ENCODE results near the gene MGMT.

Gene MGMT

DNA sequence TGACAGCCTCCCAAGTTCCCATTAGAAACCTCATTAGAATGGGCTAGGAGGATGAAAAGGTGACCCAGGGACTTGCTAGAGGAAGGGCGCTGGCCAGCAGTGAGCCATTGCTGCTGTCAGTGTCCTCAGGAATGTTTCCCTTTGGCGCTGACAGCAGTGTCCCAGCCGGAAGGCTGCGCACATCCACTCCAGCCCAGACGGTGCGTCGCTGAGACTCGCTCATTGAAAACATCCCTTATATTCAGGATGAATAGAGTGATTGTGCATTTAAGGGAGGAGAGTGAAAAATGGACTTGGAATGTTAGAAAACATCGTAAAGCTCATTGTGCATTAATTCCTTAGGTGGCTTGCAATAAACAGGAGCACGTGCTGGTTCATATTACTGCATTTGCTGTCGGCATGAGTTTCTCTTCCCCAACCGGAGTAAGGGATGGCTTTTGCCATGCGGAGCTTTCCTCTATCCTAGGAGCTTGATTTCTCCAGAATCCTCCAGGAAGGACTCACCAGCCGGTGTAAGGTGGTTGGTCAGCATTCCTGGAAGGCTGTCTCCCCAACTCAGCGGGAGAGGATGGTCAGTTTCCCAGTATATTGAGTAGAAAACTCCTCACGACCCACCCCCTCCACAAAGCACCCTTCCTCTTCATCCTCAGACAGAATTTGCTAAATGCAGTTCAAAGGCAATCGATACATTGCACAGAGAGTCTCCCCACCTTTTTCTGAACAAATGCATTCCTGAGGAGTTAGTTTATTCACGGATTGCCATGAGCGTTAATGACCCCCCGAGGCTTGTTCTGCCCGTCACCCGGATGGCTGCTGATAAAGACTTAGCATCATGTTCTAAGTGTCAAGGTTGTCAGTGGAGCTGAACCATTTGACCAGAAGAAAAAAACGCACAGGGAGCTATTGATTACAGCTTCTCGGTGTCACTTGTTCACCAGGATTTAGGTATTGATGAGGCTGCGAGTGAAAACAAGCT lies 295.2 kb downstream of the MGMT start:
- DNase-seq = peak in 1 of 10 donors; percentile 26
- intact Hi-C loops (cut with DNase I) = no loop called here

GRCh38 chr10:129764011-129764900 lies 297.2 kb downstream of the MGMT start:
- intact Hi-C loops (cut with DNase I) = no loop called here
- DNase-seq = peak in 1 of 10 donors; percentile 74

DNA sequence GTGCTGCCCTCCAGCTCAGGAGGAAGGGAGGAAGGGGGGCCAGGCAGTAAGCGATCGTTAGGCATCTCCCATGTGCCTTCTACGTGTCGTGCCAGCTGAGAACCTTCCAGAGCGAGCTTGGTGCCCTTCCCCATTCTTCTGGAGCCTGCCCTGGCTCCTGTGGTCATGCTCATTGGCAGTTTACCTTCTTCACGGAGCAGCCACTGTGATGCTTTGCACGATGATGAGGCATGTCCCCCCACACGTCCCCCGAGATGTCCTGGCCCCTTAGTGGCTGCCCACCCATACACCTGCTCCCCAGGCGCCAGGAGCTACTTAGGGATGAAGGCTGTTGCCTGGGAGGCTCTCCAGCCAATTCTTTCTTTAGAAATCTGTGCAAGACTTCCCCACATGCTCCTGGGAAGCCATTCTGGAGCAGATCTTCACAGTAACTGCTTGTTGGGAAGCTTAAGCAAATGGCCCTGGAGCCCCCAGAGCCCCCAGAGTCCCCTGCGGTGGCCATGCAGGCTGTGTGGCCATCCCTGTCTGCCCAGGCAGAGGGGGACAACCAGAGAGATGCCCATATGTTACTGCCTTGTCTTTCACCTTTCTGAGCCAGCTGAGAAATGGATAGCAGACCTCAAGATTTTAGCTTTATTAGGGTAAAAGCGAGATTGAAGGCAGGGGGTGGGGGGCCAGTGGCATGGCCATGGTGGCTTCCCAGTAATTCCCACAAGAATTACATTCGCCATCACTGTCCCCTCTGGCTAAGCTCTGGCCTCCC lies 298.0 kb downstream of the MGMT start:
- peak in 1 of 10 donors; percentile 59 for DNase-seq
- intact Hi-C loops (cut with DNase I) = no loop called here

- intact Hi-C loops (cut with DNase I) = no loop called here
These were observed 298.9 kb downstream of the MGMT start for GRCh38 chr10:129765664-129766550.

DNA sequence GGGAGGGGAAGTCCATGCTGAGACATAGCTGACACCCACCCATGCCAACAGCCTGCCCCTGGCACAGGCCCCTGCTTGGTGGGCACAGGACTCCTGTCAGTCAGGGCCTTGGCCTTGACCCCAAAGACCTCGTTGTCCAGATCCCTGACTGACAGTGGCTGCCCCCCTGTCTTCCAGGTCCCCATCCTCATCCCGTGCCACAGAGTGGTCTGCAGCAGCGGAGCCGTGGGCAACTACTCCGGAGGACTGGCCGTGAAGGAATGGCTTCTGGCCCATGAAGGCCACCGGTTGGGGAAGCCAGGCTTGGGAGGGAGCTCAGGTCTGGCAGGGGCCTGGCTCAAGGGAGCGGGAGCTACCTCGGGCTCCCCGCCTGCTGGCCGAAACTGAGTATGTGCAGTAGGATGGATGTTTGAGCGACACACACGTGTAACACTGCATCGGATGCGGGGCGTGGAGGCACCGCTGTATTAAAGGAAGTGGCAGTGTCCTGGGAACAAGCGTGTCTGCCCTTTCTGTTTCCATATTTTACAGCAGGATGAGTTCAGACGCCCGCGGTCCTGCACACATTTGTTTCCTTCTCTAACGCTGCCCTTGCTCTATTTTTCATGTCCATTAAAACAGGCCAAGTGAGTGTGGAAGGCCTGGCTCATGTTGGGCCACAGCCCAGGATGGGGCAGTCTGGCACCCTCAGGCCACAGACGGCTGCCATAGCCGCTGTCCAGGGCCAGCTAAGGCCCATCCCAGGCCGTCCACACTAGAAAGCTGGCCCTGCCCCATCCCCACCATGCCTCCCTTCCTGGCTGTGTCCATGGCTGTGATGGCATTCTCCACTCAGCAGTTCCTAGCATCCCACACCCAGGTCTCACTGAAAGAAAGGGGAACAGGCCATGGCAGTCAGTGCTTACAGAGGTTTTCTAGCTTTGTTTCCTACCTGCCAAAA lies 299.8 kb downstream of the MGMT start:
- intact Hi-C loops (cut with DNase I) = no loop called here
- DNase-seq = peak in 2 of 10 donors; percentile 51 to 70

More at GRCh38 chr10:129765664-129766550, 298.9 kb downstream of the MGMT start:
- DNase-seq = peak in 3 of 10 donors; percentile 38 to 66 (median 52)

DNA sequence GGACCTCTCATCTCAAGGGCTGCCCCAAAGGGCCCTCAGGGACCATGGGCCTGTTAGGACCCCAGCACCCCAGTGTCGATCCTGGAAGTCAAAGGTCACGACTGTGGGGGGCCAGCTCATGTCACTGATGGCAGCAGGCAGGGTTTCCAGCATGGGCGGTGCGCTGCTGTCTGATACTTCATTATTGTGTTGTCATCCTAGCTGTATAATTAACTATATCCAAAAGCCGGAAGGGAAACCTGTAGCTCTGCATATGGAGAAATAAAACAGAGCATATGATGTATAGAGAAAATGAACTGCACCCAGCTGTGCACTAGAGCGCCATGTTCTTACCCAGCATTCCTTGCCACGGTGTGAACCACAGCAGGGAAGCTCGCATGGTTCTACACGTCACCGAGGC lies 300.7 kb downstream of the MGMT start:
- DNase-seq = peak in 1 of 10 donors; percentile 49
- intact Hi-C loops (cut with DNase I) = no loop called here

DNA sequence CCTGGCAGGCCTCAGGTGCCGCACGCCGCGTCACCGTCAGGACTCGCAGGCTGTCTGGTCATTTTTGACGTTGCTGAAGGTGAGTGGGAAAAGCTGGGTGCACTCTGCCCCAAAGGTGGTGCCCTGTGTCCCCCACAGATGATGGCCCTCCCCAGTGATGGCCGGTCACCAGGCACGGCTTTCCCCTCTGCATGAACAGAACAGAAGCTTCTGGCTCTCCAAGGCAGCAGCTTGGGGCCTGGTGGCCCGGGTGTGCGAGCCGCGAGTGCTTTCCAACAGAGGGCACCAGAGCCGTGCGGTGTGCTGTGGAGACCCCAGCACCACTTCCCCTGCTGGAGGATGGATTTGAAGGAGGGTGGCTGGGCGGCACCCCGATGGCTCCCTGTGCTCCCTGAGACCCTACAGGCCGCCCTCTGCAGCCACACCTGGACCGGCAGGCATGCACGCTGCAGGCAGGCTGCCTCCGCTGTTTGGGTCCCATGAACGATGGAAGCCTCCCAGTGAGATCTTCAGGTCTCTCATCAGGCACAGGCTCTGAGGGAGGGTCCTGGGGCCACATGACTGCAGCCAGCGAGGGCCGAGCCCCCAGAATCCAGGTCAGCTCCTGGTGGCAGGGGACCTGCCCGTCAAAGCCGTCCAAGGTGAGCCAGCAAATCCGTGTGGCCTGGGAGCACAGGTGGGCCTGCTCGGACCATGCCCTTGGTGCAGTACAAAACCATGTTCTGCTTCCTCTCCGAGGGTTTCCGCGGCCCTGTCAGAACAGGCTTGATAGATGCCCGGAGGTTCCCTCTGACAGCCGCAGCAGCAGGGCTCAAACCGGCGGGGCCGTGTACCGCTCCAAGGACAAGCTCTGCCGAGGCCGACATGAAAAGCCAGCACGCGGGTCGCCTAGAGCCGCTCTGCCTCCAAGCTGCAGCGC lies 301.7 kb downstream of the MGMT start:
- intact Hi-C loops (cut with DNase I) = no loop called here
- peak in 2 of 10 donors; percentile 66 to 83 for DNase-seq

- peak in 2 of 10 donors; percentile 27 to 64 for DNase-seq
- intact Hi-C loops (cut with DNase I) = no loop called here
These were observed 302.5 kb downstream of the MGMT start for GRCh38 chr10:129769381-129770116.

DNA sequence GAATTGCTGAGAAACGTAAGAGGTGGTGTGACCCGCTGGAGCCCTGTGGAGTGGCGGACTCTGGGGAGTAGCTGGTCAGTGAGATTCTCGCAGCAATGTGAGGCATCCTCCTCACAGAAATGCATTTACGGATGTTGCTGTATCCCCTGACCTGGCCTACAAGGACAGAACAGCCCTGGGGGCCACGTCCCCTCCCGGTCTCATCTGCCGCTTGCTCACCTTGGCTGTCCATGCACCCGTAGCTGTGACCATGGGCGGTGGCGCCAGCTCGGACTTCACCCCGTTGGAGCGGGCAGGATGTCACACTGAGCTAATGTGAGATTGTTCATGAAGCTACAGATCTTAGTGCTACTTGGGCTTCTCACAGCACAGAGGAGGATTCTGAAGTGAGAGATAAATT lies 303.2 kb downstream of the MGMT start:
- intact Hi-C loops (cut with DNase I) = no loop called here
- peak in 1 of 10 donors; percentile 69 for DNase-seq

- peak in 1 of 10 donors; percentile 22 for DNase-seq
- intact Hi-C loops (cut with DNase I) = no loop called here
These were observed 304.0 kb downstream of the MGMT start for GRCh38 chr10:129771024-129771423.

GRCh38 chr10:129771576-129771975 lies 304.5 kb downstream of the MGMT start:
- DNase-seq = peak in 1 of 10 donors; percentile 36
- intact Hi-C loops (cut with DNase I) = no loop called here

GRCh38 chr10:129771991-129772431 lies 305.0 kb downstream of the MGMT start:
- DNase-seq = peak in 1 of 10 donors; percentile 66
- intact Hi-C loops (cut with DNase I) = no loop called here

DNA sequence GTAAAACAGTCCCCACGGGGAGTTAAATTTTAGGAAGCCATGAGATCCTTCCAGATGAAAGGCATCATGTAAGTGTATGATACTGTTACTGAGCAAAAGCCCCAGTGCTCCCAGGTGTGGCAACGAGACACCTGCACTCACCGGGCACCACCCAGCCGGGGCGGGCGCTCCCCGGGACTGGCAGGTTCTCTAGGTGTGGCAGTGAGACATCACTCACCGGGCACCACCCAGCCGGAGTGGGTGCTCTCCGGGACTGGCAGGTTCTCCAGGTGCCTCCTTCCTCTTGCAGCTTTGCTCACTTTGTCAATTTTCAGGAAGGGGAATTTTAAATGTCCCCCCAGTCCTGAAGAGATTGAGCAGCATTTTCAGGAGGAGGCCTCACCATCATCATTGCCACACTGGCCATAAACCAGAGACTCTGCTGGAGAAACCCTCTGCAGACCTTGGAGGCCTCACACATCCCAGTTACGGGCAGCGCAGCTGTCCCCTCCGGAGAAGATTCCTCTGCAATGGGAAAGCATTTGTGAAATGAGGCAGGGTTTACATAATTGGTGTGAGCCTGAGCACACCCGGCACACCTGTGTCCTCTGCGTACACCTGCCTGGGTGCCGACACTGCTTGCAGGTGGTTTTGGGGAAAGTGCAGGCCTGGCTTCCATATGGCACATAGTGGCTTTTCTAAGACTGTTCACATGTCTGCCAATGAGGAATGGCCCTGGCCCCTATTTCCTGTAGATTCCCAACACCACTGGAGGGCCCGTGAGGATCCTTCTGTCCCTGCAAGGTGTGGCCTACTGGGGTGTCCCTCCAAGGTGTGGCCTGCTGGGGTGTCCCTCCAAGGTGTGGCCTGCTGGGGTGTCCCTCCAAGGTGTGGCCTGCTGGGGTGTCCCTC lies 305.7 kb downstream of the MGMT start:
- peak in 1 of 10 donors; percentile 56 for DNase-seq
- intact Hi-C loops (cut with DNase I) = no loop called here

- peak in 1 of 10 donors; percentile 51 for DNase-seq
- intact Hi-C loops (cut with DNase I) = no loop called here
These were observed 306.4 kb downstream of the MGMT start for GRCh38 chr10:129773359-129773990.
